Keratinocyte (primary cell): Measurements from ENCODE around the gene ATP13A5. TPM values are rescaled to one million over a fixed set of nuclear protein-coding genes. Genes with fewer than 3 reads are reported as not detected.

ENCODE experiments used
- DNase-seq: peaks from one replicate; pipeline ENCODE4 v3.0.0-alpha.2; 2011; ENCODE audit warnings: low read depth, missing footprints, low spot score
- FAIRE-seq: peaks from 2 replicates; lab custom pipeline; 2011; peaks lifted over from hg19 to GRCh38; lab: Jason Lieb, UNC
- H2AFZ ChIP-seq: 2 replicates; pipeline ENCODE4 v1.6.0; 2012; ENCODE audit warnings: low read length, control low read depth, inconsistent platforms; ENCODE audit not compliant: control insufficient read depth
- H3K27ac ChIP-seq: 2 replicates; pipeline ENCODE4 v1.5.1; 2011; ENCODE audit warnings: low read length; ENCODE audit not compliant: control insufficient read depth, insufficient read depth
- H3K27me3 ChIP-seq: 3 replicates; pipeline ENCODE4 v1.6.0; 2011; ENCODE audit warnings: low read length; ENCODE audit not compliant: control insufficient read depth, insufficient read depth; ENCODE audit errors: extremely low read depth
- H3K36me3 ChIP-seq, 2 experiments: 2 replicates in 1 of 2; 3 replicates in 1 of 2; pipeline ENCODE4 v1.5.1; 2011; ENCODE audit warnings: low read length in 2 of 2, mild to moderate bottlenecking in 1 of 2; ENCODE audit not compliant: control insufficient read depth in 2 of 2, insufficient read depth in 2 of 2; ENCODE audit errors: extremely low read depth in 1 of 2
- H3K4me1 ChIP-seq: 3 replicates; pipeline ENCODE4 v1.5.1; 2011; ENCODE audit warnings: low read length; ENCODE audit not compliant: control insufficient read depth, insufficient read depth; ENCODE audit errors: extremely low read depth
- H3K4me2 ChIP-seq: 3 replicates; pipeline ENCODE4 v1.6.0; 2011; ENCODE audit warnings: low read depth, low read length; ENCODE audit not compliant: control insufficient read depth, insufficient read depth; ENCODE audit errors: extremely low read depth
- H3K4me3 ChIP-seq, 3 experiments: fragments of 200-600 bp in 1 of 3; sonication (generic) in 1 of 3; 2 replicates in 2 of 3; 3 replicates in 1 of 3; pipeline ENCODE4 v1.5.1; 2011 to 2016; ENCODE audit warnings: low read length in 3 of 3, mild to moderate bottlenecking in 3 of 3, control low read depth in 2 of 3, inconsistent platforms in 1 of 3, low read depth in 1 of 3, mixed read lengths in 1 of 3, mixed run types in 1 of 3, moderate library complexity in 1 of 3; ENCODE audit not compliant: control insufficient read depth in 2 of 3, insufficient read depth in 2 of 3; ENCODE audit errors: extremely low read depth in 1 of 3
- H3K79me2 ChIP-seq: 2 replicates; pipeline ENCODE4 v1.6.0; 2012; ENCODE audit warnings: low read length; ENCODE audit not compliant: control insufficient read depth, insufficient read depth
- H3K9ac ChIP-seq: 3 replicates; pipeline ENCODE4 v1.6.0; 2011; ENCODE audit warnings: low read length; ENCODE audit not compliant: control insufficient read depth, insufficient read depth; ENCODE audit errors: extremely low read depth
- H3K9me1 ChIP-seq: 3 replicates; pipeline ENCODE4 v1.6.0; 2011; ENCODE audit warnings: low read length; ENCODE audit not compliant: control insufficient read depth, insufficient read depth; ENCODE audit errors: extremely low read depth
- H3K9me3 ChIP-seq: 2 replicates; pipeline ENCODE4 v1.5.1; 2012; ENCODE audit warnings: low read depth, low read length; ENCODE audit not compliant: control insufficient read depth
- H4K20me1 ChIP-seq: 3 replicates; pipeline ENCODE4 v1.6.0; 2011; ENCODE audit warnings: low read length; ENCODE audit not compliant: control insufficient read depth, insufficient read depth; ENCODE audit errors: extremely low read depth
- CTCF ChIP-seq, 3 experiments: IDR thresholded peaks in 1 of 3; conservative IDR thresholded peaks in 1 of 3; optimal IDR thresholded peaks in 1 of 3; 2 replicates in 2 of 3; 3 replicates in 1 of 3; pipeline versions ENCODE3 to v1.5.1; 2011; ENCODE audit warnings: low read length in 3 of 3, mild to moderate bottlenecking in 3 of 3, moderate library complexity in 2 of 3, control low read depth in 1 of 3, inconsistent platforms in 1 of 3; ENCODE audit not compliant: insufficient read depth in 2 of 3; ENCODE audit errors: extremely low read depth in 1 of 3
- EZH2 ChIP-seq: IDR thresholded peaks from one replicate; pipeline ENCODE4 v1.6.1; 2012; ENCODE audit warnings: inconsistent platforms, mild to moderate bottlenecking, low read length, moderate library complexity
- dilution Hi-C: fragments of 300-500 bp; cut with MboI; formaldehyde crosslinking; loops from one replicate; pipeline ENCODE4 v1.7.0; 2020; ENCODE audit warnings: low sequenced_read_pairs; ENCODE audit not compliant: extremely low pct_ligation_motif_present
- polyA plus RNA-seq, 5 experiments: library from polyadenylated mRNA; depleted of rRNA in 3 of 5; stranded (reverse) in 3 of 5; stranded (forward) in 1 of 5; unstranded in 1 of 5; fragments of >200 nt; gene quantifications; 1 replicate in 1 of 5; 2 replicates in 3 of 5; 3 replicates in 1 of 5; pipeline versions ENCODE4 v1.2.1 to v1.2.3, GENCODE V29; 2011 to 2012; ENCODE audit warnings: missing spikeins in 2 of 5, low read depth in 1 of 5, low replicate concordance in 1 of 5

ATP13A5 gene
- polyA plus RNA-seq, 1 donor (not counting 4 experiments of a cell fraction or from before 2014, with no cell fraction given), result not detected

GRCh38 chr3:193317682-193318300 is 60.8 kb downstream of the ATP13A5 start:
- no peak overlapping the region for H2AFZ ChIP-seq
- no peaks in the 10 kb centered on the region for H3K9me3 ChIP-seq
- FAIRE-seq (no peak), DNase-seq (no peak)
- H3K79me2 ChIP-seq, result no peaks in the 10 kb centered on the region
- no peaks in the 10 kb centered on the region for H3K4me1 ChIP-seq
- no peak overlapping the region for H3K4me3 ChIP-seq
- no peak overlapping the region for H3K9ac ChIP-seq
- no peak overlapping the region for H3K4me2 ChIP-seq
- H3K27me3 ChIP-seq, result no peaks in the 10 kb centered on the region
- H4K20me1 ChIP-seq, result no peaks in the 10 kb centered on the region
- TF ChIP-seq EZH2 (no peak), CTCF (optimal IDR thresholded peaks at IDR 0.05 in 1 of 3, IDR thresholded peaks at IDR 0.05 in 1 of 3, conservative IDR thresholded peaks at IDR 0.05 in 1 of 3; ENCODE audit: extremely low read depth in 1 of 3, insufficient read depth in 2 of 3, low read length in 3 of 3) (no peak)
- no peaks in the 10 kb centered on the region for H3K36me3 ChIP-seq
- H3K9me1 ChIP-seq, result no peaks in the 10 kb centered on the region
- no peak overlapping the region for H3K27ac ChIP-seq
- dilution Hi-C loops, result no loop called here

- Histone ChIP-seq H3K4me2 (no peak overlapping the region), H3K9me1 (no peaks in the 10 kb centered on the region), H4K20me1 (no peaks in the 10 kb centered on the region), H3K27me3 (no peaks in the 10 kb centered on the region), H3K9ac (no peak overlapping the region), H3K4me3 (no peak overlapping the region), H3K27ac (no peak overlapping the region), H3K9me3 (no peaks in the 10 kb centered on the region), H3K36me3 (no peaks in the 10 kb centered on the region), H3K4me1 (no peaks in the 10 kb centered on the region), H3K79me2 (no peaks in the 10 kb centered on the region), H2AFZ (no peak overlapping the region)
- dilution Hi-C loops, result no loop called here
- TF ChIP-seq EZH2 (no peak), CTCF (optimal IDR thresholded peaks at IDR 0.05 in 1 of 3, IDR thresholded peaks at IDR 0.05 in 1 of 3, conservative IDR thresholded peaks at IDR 0.05 in 1 of 3; ENCODE audit: extremely low read depth in 1 of 3, insufficient read depth in 2 of 3, low read length in 3 of 3) (peak in 1 of 3 experiments; percentile 2)
- FAIRE-seq (no peak), DNase-seq (no peak)
Observed at GRCh38 chr3:193314161-193314560, 64.4 kb downstream of the ATP13A5 start.
